Effector memory CD8-positive, alpha-beta T cell (primary cell): ENCODE measurements around the gene DHPS.

Experiments
- ATAC-seq: fragments of 150-1000 bp; cut with Tn5 transposase; replicated peaks from 2 replicates; pipeline ENCODE4 v1.10.0; 2021; ENCODE audit warnings: mild to moderate bottlenecking, moderate library complexity
- DNase-seq, 3 experiments: peaks; one replicate each; pipeline ENCODE4 v3.0.0; 2021
- H3K27ac Mint-ChIP-seq, 2 donors: one replicate each; pipeline ENCODE4 v1.8.0; 2022; ENCODE audit warnings: mild to moderate bottlenecking in 2 of 2, mixed read lengths in 2 of 2, moderate library complexity in 2 of 2
- H3K27me3 Mint-ChIP-seq, 2 donors: one replicate each; pipeline ENCODE4 v1.8.0; 2022; ENCODE audit warnings: mixed read lengths in 2 of 2
- H3K36me3 Mint-ChIP-seq: one replicate; pipeline ENCODE4 v1.8.0; 2022; ENCODE audit warnings: mild to moderate bottlenecking, moderate library complexity, mixed read lengths; ENCODE audit not compliant: insufficient read depth
- H3K4me1 Mint-ChIP-seq, 2 donors: one replicate each; pipeline ENCODE4 v1.8.0; 2022; ENCODE audit warnings: low read depth in 2 of 2, mixed read lengths in 2 of 2
- H3K4me3 Mint-ChIP-seq, 2 donors: one replicate each; pipeline ENCODE4 v1.8.0; 2022; ENCODE audit warnings: mild to moderate bottlenecking in 2 of 2, mixed read lengths in 2 of 2, moderate library complexity in 2 of 2
- H3K9me3 Mint-ChIP-seq, 2 donors: one replicate each; pipeline ENCODE4 v1.8.0; 2022; ENCODE audit warnings: mixed read lengths in 2 of 2

DHPS gene

GRCh38 chr19:12676384-12676792 is 5.3 kb downstream of the DHPS start:
- H3K36me3 Mint-ChIP-seq, result peaks cover 81% of the 10 kb centered on the region

GRCh38 chr19:12675940-12676339 is 5.7 kb downstream of the DHPS start:
- no peak for ATAC-seq

More at GRCh38 chr19:12676384-12676792, 5.3 kb downstream of the DHPS start:
- Mint-ChIP-seq H3K4me1 (peaks cover 28 to 30% of the 10 kb centered on the region in 2 donors), H3K27ac (no peak overlapping the region), H3K9me3 (no peaks in the 10 kb centered on the region), H3K4me3 (peak overlapping the region in 1 of 2 donors; percentile 35), H3K27me3 (no peaks in the 10 kb centered on the region)
- DNase-seq, result peak; percentile 77 to 84 (median 81)
- peak; percentile 54 for ATAC-seq

GRCh38 chr19:12675399-12675798 is 6.3 kb downstream of the DHPS start:
- H3K27me3 Mint-ChIP-seq, result no peaks in the 10 kb centered on the region
- H3K4me1 Mint-ChIP-seq, result peaks cover 26% of the 10 kb centered on the region in 2 donors
- H3K36me3 Mint-ChIP-seq, result peaks cover 78% of the 10 kb centered on the region
- no peaks in the 10 kb centered on the region for H3K9me3 Mint-ChIP-seq
- H3K4me3 Mint-ChIP-seq, result no peak overlapping the region
- DNase-seq, result no peak
- ATAC-seq, result no peak
- no peak overlapping the region for H3K27ac Mint-ChIP-seq

More at GRCh38 chr19:12675940-12676339, 5.7 kb downstream of the DHPS start:
- Mint-ChIP-seq H3K27me3 (no peaks in the 10 kb centered on the region), H3K36me3 (peaks cover 79% of the 10 kb centered on the region), H3K4me1 (peaks cover 24 to 25% of the 10 kb centered on the region in 2 donors), H3K27ac (no peak overlapping the region), H3K4me3 (no peak overlapping the region), H3K9me3 (no peaks in the 10 kb centered on the region)
- DNase-seq, result no peak

GRCh38 chr19:12672744-12673143 is 8.9 kb downstream of the DHPS start:
- no peak for ATAC-seq

GRCh38 chr19:12670159-12670928 is 11.3 kb downstream of the DHPS start:
- peak overlapping the region; percentile 96 to 97 for H3K4me3 Mint-ChIP-seq
- H3K27me3 Mint-ChIP-seq, result no peaks in the 10 kb centered on the region
- peaks cover 59% of the 10 kb centered on the region for H3K36me3 Mint-ChIP-seq
- peaks cover 38 to 49% of the 10 kb centered on the region in 2 donors for H3K4me1 Mint-ChIP-seq
- ATAC-seq (no peak), DNase-seq (no peak)
- H3K9me3 Mint-ChIP-seq, result no peaks in the 10 kb centered on the region
- peak overlapping the region; percentile 98 to 99 for H3K27ac Mint-ChIP-seq

More at GRCh38 chr19:12672744-12673143, 8.9 kb downstream of the DHPS start:
- DNase-seq, result no peak
- Mint-ChIP-seq H3K27me3 (no peaks in the 10 kb centered on the region), H3K36me3 (peaks cover 66% of the 10 kb centered on the region), H3K27ac (peak overlapping the region in 1 of 2 donors; percentile 5), H3K4me1 (peaks cover 32 to 41% of the 10 kb centered on the region in 2 donors), H3K9me3 (no peaks in the 10 kb centered on the region), H3K4me3 (no peak overlapping the region)

- peaks cover 55% of the 10 kb centered on the region for H3K36me3 Mint-ChIP-seq
- H3K27ac Mint-ChIP-seq, result peak overlapping the region; percentile 98 to 99
- peaks cover 43 to 54% of the 10 kb centered on the region in 2 donors for H3K4me1 Mint-ChIP-seq
- peak; percentile 72 to 83 (median 73) for DNase-seq
- peak; percentile 37 for ATAC-seq
- H3K9me3 Mint-ChIP-seq, result no peaks in the 10 kb centered on the region
- H3K27me3 Mint-ChIP-seq, result no peaks in the 10 kb centered on the region
- H3K4me3 Mint-ChIP-seq, result peak overlapping the region; percentile 96 to 97
Observed at GRCh38 chr19:12669270-12670158, 12.2 kb downstream of the DHPS start.

GRCh38 chr19:12668932-12669269 is 12.8 kb downstream of the DHPS start:
- Mint-ChIP-seq H3K4me3 (peak overlapping the region; percentile 96 to 97), H3K27ac (peak overlapping the region; percentile 98 to 99), H3K27me3 (no peaks in the 10 kb centered on the region), H3K4me1 (peaks cover 43 to 56% of the 10 kb centered on the region in 2 donors), H3K9me3 (no peaks in the 10 kb centered on the region), H3K36me3 (peaks cover 52% of the 10 kb centered on the region)
- peak; percentile 56 for ATAC-seq
- DNase-seq, result peak; percentile 63 to 73 (median 69)

GRCh38 chr19:12668346-12668745 is 13.3 kb downstream of the DHPS start:
- Mint-ChIP-seq H3K4me3 (peak overlapping the region; percentile 96 to 97), H3K27me3 (no peaks in the 10 kb centered on the region), H3K4me1 (peaks cover 43 to 54% of the 10 kb centered on the region in 2 donors), H3K27ac (peak overlapping the region; percentile 98 to 99), H3K9me3 (no peaks in the 10 kb centered on the region), H3K36me3 (peaks cover 52% of the 10 kb centered on the region)
- DNase-seq, result no peak
- no peak for ATAC-seq

GRCh38 chr19:12667731-12668302 is 13.9 kb downstream of the DHPS start:
- peak overlapping the region; percentile 96 to 99 for H3K4me3 Mint-ChIP-seq
- no peak for ATAC-seq
- no peaks in the 10 kb centered on the region for H3K9me3 Mint-ChIP-seq
- no peak for DNase-seq
- H3K4me1 Mint-ChIP-seq, result peaks cover 43 to 54% of the 10 kb centered on the region in 2 donors
- peak overlapping the region; percentile 98 to 99 for H3K27ac Mint-ChIP-seq
- H3K36me3 Mint-ChIP-seq, result peaks cover 52% of the 10 kb centered on the region
- no peaks in the 10 kb centered on the region for H3K27me3 Mint-ChIP-seq

- no peaks in the 10 kb centered on the region for H3K27me3 Mint-ChIP-seq
- no peaks in the 10 kb centered on the region for H3K9me3 Mint-ChIP-seq
- H3K4me1 Mint-ChIP-seq, result peaks cover 37 to 49% of the 10 kb centered on the region in 2 donors
- H3K27ac Mint-ChIP-seq, result peak within 1 kb of the TSS; percentile 98 to 99
- DNase-seq, result peak; percentile 63 to 71 (median 63)
- peaks cover 54% of the 10 kb centered on the region for H3K36me3 Mint-ChIP-seq
- H3K4me3 Mint-ChIP-seq, result peak within 1 kb of the TSS; percentile 96 to 99
- ATAC-seq, result peak; percentile 70
Observed at GRCh38 chr19:12666265-12667048, 15.2 kb downstream of the DHPS start, which contains the start of the genes MAN2B1 and WDR83. MAN2B1 (minus strand) TSS chr19:12666742; CDS start chr19:12666701, 41 bp downstream. WDR83 (plus strand) TSS chr19:12666807; CDS start chr19:12669791, 2,984 bp downstream.

- no peak for DNase-seq
- peak overlapping the region; percentile 98 to 99 for H3K27ac Mint-ChIP-seq
Observed at GRCh38 chr19:12665671-12666264, 15.9 kb downstream of the DHPS start.

GRCh38 chr19:12665281-12665573 is 16.5 kb downstream of the DHPS start:
- ATAC-seq (peak; percentile 23), DNase-seq (peak; percentile 26 to 40 (median 35))
- H3K36me3 Mint-ChIP-seq, result peaks cover 62% of the 10 kb centered on the region
- no peaks in the 10 kb centered on the region for H3K9me3 Mint-ChIP-seq
- no peaks in the 10 kb centered on the region for H3K27me3 Mint-ChIP-seq
- H3K4me1 Mint-ChIP-seq, result peaks cover 34 to 43% of the 10 kb centered on the region in 2 donors
- peak overlapping the region; percentile 98 to 99 for H3K27ac Mint-ChIP-seq
- H3K4me3 Mint-ChIP-seq, result peak overlapping the region; percentile 96 to 99

More at GRCh38 chr19:12665671-12666264, 15.9 kb downstream of the DHPS start:
- Mint-ChIP-seq H3K27me3 (no peaks in the 10 kb centered on the region), H3K4me1 (peaks cover 37 to 49% of the 10 kb centered on the region in 2 donors), H3K9me3 (no peaks in the 10 kb centered on the region), H3K36me3 (peaks cover 58% of the 10 kb centered on the region), H3K4me3 (peak overlapping the region; percentile 96 to 99)
- no peak for ATAC-seq
